ENCODE data around the gene C16orf92. TPM values are rescaled to one million over a fixed set of nuclear protein-coding genes. Genes with fewer than 3 reads are reported as not detected.

The C16orf92 gene
- total RNA-seq, 1 donor from 2014 or later = not detected

GRCh38 chr16:30025156-30025555 lies 2.2 kb downstream of the C16orf92 start:
- no peak overlapping the region for H3K27ac Mint-ChIP-seq (ENCODE audit: unreplicated experiment)
- peaks cover 5% of the 10 kb centered on the region for H3K4me1 Mint-ChIP-seq (ENCODE audit: low read depth)
- no peak for DNase-seq (ENCODE audit: low spot score)
- no peaks in the 10 kb centered on the region for H3K36me3 Mint-ChIP-seq (ENCODE audit: low read depth)
- no peaks in the 10 kb centered on the region for H3K9me3 Mint-ChIP-seq (ENCODE audit: low read depth)
- TF ChIP-seq, protein P1, sequence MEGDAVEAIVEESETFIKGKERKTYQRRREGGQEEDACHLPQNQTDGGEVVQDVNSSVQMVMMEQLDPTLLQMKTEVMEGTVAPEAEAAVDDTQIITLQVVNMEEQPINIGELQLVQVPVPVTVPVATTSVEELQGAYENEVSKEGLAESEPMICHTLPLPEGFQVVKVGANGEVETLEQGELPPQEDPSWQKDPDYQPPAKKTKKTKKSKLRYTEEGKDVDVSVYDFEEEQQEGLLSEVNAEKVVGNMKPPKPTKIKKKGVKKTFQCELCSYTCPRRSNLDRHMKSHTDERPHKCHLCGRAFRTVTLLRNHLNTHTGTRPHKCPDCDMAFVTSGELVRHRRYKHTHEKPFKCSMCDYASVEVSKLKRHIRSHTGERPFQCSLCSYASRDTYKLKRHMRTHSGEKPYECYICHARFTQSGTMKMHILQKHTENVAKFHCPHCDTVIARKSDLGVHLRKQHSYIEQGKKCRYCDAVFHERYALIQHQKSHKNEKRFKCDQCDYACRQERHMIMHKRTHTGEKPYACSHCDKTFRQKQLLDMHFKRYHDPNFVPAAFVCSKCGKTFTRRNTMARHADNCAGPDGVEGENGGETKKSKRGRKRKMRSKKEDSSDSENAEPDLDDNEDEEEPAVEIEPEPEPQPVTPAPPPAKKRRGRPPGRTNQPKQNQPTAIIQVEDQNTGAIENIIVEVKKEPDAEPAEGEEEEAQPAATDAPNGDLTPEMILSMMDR (IDR thresholded peaks at IDR 0.05) = no peak
- peaks cover 32% of the 10 kb centered on the region for H3K27me3 Mint-ChIP-seq (ENCODE audit: low read depth)
- H3K4me3 Mint-ChIP-seq (ENCODE audit: unreplicated experiment) = no peak overlapping the region

- TF ChIP-seq, protein P1 (IDR thresholded peaks at IDR 0.05) = no peak
- Mint-ChIP-seq H3K36me3 (ENCODE audit: low read depth) (no peaks in the 10 kb centered on the region), H3K9me3 (ENCODE audit: low read depth) (no peaks in the 10 kb centered on the region), H3K4me1 (ENCODE audit: low read depth) (peaks cover 5% of the 10 kb centered on the region), H3K4me3 (ENCODE audit: unreplicated experiment) (no peak overlapping the region), H3K27ac (ENCODE audit: unreplicated experiment) (no peak overlapping the region), H3K27me3 (ENCODE audit: low read depth) (peaks cover 34% of the 10 kb centered on the region)
- no peak for DNase-seq (ENCODE audit: low spot score)
These were observed 2.6 kb downstream of the C16orf92 start for GRCh38 chr16:30025574-30025973.

- no peak overlapping the region for H3K27ac Mint-ChIP-seq (ENCODE audit: unreplicated experiment)
- H3K4me1 Mint-ChIP-seq (ENCODE audit: low read depth) = no peaks in the 10 kb centered on the region
- H3K27me3 Mint-ChIP-seq (ENCODE audit: low read depth) = peaks cover 35% of the 10 kb centered on the region
- H3K4me3 Mint-ChIP-seq (ENCODE audit: unreplicated experiment) = no peak overlapping the region
- H3K9me3 Mint-ChIP-seq (ENCODE audit: low read depth) = no peaks in the 10 kb centered on the region
- no peaks in the 10 kb centered on the region for H3K36me3 Mint-ChIP-seq (ENCODE audit: low read depth)
- TF ChIP-seq, protein P1 (IDR thresholded peaks at IDR 0.05) = no peak
- DNase-seq (ENCODE audit: low spot score) = no peak
These were observed 3.5 kb downstream of the C16orf92 start for GRCh38 chr16:30026449-30026848.

DNA sequence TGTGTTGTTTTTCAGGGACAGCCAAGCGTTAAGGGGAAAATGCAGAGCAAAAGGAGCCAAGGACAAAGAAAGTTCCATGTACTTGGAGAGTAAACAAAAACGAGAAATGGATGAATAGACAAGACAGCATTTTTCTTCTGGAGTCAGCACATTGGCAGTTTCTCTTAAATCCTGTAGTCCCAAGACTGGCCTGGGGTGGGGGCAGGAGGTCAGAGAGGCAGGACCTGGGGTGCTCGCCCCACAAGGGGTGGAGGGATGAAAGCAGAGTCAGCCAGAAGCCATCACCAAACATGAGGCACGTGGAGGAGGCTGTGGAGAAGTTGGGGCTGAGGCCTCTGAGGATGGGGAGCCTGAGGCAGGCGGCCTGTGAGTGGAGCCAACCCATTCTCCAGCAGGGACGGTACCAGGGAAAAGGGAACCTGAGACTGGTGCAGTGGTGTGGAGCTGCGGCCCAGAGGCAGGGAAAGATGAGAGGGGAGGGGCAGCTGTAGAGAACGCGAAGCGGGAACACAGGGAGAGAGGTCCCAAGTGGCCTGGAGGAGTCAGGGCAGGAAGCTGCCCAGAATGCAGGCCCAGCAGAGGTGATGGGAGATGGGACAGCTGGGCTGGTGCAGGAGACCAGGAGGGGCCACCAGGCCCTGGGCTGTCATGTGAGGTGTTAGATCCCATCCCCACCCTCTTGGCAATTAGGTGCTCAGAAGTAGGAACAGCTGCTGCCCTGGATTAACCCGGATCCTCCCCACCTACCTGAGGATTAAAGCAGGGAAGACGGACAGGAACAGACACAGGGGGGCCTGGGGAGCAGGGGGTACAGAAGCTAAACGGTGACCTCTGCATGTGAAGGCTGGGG lies 4.8 kb downstream of the C16orf92 start:
- TF ChIP-seq, protein P1 (IDR thresholded peaks at IDR 0.05) = no peak
- H3K4me1 Mint-ChIP-seq (ENCODE audit: low read depth) = peaks cover 3% of the 10 kb centered on the region
- no peaks in the 10 kb centered on the region for H3K9me3 Mint-ChIP-seq (ENCODE audit: low read depth)
- H3K27ac Mint-ChIP-seq (ENCODE audit: unreplicated experiment) = no peak overlapping the region
- no peak overlapping the region for H3K4me3 Mint-ChIP-seq (ENCODE audit: unreplicated experiment)
- no peak for DNase-seq (ENCODE audit: low spot score)
- H3K36me3 Mint-ChIP-seq (ENCODE audit: low read depth) = no peaks in the 10 kb centered on the region
- peaks cover 42% of the 10 kb centered on the region for H3K27me3 Mint-ChIP-seq (ENCODE audit: low read depth)

- no peak for DNase-seq (ENCODE audit: low spot score)
- TF ChIP-seq, protein P1 (IDR thresholded peaks at IDR 0.05) = no peak
- Mint-ChIP-seq H3K27ac (ENCODE audit: unreplicated experiment) (no peak overlapping the region), H3K27me3 (ENCODE audit: low read depth) (peaks cover 42% of the 10 kb centered on the region), H3K36me3 (ENCODE audit: low read depth) (no peaks in the 10 kb centered on the region), H3K4me3 (ENCODE audit: unreplicated experiment) (no peak overlapping the region), H3K9me3 (ENCODE audit: low read depth) (no peaks in the 10 kb centered on the region), H3K4me1 (ENCODE audit: low read depth) (peaks cover 3% of the 10 kb centered on the region)
These were observed 5.6 kb downstream of the C16orf92 start for GRCh38 chr16:30028438-30029076.

All from chondrocyte (in vitro differentiated cells).